ENCODE measurements around the gene MICAL2.

DNA sequence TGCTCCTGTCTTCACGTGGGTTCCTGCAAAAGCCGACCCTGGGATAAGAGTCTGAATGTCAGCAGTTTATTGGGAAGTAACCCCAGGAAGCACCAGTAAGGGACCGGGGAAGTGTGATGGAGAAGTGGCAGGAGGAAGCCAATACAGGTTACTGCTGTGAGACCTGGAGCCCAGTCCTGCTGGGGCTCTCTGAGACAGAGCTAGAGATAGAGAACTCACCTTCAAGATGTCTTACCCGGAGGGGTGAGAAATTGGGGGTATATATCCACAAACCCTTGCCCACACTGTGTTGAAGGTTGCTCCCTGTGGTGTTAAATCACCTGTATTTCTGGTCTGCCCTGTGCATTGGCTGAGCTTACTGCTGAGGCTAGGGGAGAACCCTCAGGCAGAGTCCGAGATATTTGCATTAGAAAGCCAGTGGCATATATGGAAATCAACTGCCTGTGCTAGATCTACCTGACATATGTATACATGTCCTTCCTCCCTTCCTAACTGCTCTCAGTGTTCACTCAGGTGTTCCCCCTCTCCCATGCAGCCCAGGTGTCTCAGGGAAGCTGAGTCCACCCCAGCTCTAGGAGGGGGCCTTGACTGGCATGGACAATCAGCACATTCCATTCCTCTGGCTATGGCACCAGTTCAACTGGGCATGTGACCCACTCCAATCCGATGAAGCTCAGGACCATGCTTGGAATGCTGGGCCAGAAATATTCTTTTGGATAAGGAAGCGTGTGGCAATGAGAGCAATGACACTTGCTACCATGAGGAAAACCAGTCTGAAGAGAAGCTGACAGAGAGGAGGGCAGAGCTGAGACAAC is 6.8 kb upstream of the MICAL2 start:
- TF ChIP-seq CTCF (tag by site-specific recombination; IDR thresholded peaks at IDR 0.05) (no peak), EGR2 (tag by site-specific recombination; IDR thresholded peaks at IDR 0.05; ENCODE audit: low read depth) (no peak), ZNF175 (tag by site-specific recombination; IDR thresholded peaks at IDR 0.05) (no peak), ZNF416 (tag by site-specific recombination; IDR thresholded peaks at IDR 0.05) (no peak), ZBTB1 (tag by site-specific recombination; IDR thresholded peaks at IDR 0.05) (no peak), ZNF335 (tag by site-specific recombination; conservative IDR thresholded peaks at IDR 0.05) (no peak), KLF9 (tag by site-specific recombination; IDR thresholded peaks at IDR 0.05; ENCODE audit: low read depth) (no peak), ZNF18 (tag by site-specific recombination; IDR thresholded peaks at IDR 0.05) (no peak), ZNF132 (tag by site-specific recombination; IDR thresholded peaks at IDR 0.05; ENCODE audit: borderline replicate concordance) (no peak), ATF2 (tag by site-specific recombination; IDR thresholded peaks at IDR 0.05; ENCODE audit: low read depth) (no peak), SP2 (tag by site-specific recombination; IDR thresholded peaks at IDR 0.05) (no peak), GLIS2 (tag by site-specific recombination; IDR thresholded peaks at IDR 0.05) (no peak), ZNF571 (tag by site-specific recombination; IDR thresholded peaks at IDR 0.05) (no peak), ZNF513 (tag by site-specific recombination; IDR thresholded peaks at IDR 0.05) (no peak)

Data from HEK293 (cell line).